Tibial artery (tissue), 4 donors: ENCODE results near the gene SUCLG1.

Source experiments
- DNase-seq, 2 donors: peaks; one replicate each; pipeline ENCODE4 v3.0.0-alpha.2; 2019
- H3K27ac ChIP-seq, 2 donors: fragments of 200-600 bp; sonication (generic) in 1 of 2; 1 replicate in 1 of 2; 2 replicates in 1 of 2; pipeline ENCODE4 v1.5.1; 2018 to 2019; ENCODE audit warnings: mild to moderate bottlenecking in 1 of 2
- H3K27me3 ChIP-seq, 2 donors: fragments of 200-600 bp; sonication (generic) in 1 of 2; one replicate each; pipeline versions ENCODE4 v1.5.1 to v1.6.0; 2016 to 2019
- H3K36me3 ChIP-seq, 3 donors: fragments of 200-600 bp; sonication (generic) in 2 of 3; one replicate each; pipeline ENCODE4 v1.5.1; 2016 to 2019; ENCODE audit warnings: mild to moderate bottlenecking in 2 of 3
- H3K4me1 ChIP-seq, 4 donors: fragments of 200-600 bp; sonication (generic) in 2 of 4; 1 replicate in 3 of 4; 2 replicates in 1 of 4; pipeline ENCODE4 v1.5.1; 2016 to 2019
- H3K4me3 ChIP-seq, 2 donors: fragments of 200-600 bp; sonication (generic) in 1 of 2; 1 replicate in 1 of 2; 2 replicates in 1 of 2; pipeline ENCODE4 v1.5.1; 2018 to 2019; ENCODE audit warnings: mild to moderate bottlenecking in 2 of 2
- H3K9me3 ChIP-seq, 3 donors: fragments of 200-600 bp; sonication (generic) in 1 of 3; one replicate each; pipeline ENCODE4 v1.5.1; 2016 to 2019
- CTCF ChIP-seq, 2 experiments: fragments of 200-600 bp in 1 of 2; fragments of 450-650 bp in 1 of 2; IDR thresholded peaks; one replicate each; pipeline ENCODE4 v1.5.1; 2017 to 2019; ENCODE audit warnings: antibody characterized with exemption in 2 of 2, mild to moderate bottlenecking in 1 of 2, moderate library complexity in 1 of 2
- intact Hi-C: fragments of 100-400 bp; cut with DNase I; formaldehyde crosslinking; loops from one replicate; pipeline ENCODE4 v1.15.0; 2023; ENCODE audit warnings: low total_unique reads

The SUCLG1 gene

DNA sequence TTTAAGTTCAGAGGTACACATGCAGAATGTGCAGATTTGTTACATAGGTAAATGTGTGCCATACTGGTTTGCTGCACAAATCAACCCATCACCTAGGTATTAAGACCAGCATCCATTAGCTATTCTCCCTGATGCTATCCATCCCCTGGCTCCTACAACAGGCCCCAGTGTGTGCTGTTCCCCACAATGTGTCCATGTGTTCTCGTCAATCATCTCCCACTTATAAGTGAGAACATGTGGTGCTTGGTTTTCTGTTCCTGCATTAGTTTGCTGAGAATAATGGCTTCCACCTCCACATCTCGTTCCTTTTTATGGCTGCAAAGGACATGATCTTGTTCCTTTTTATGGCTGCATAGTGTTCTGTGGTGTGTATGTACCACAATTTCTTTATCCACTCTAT, 75.8 kb downstream of the SUCLG1 start:
- Histone ChIP-seq H3K27me3 (no peaks in the 10 kb centered on the region), H3K27ac (no peak overlapping the region), H3K36me3 (no peaks in the 10 kb centered on the region), H3K9me3 (no peaks in the 10 kb centered on the region), H3K4me1 (no peaks in the 10 kb centered on the region), H3K4me3 (no peak overlapping the region)
- DNase-seq, result no peak
- intact Hi-C loops, result no loop called here
- TF ChIP-seq CTCF (IDR thresholded peaks at IDR 0.05), result no peak

- DNase-seq, result no peak
- no peak for TF ChIP-seq CTCF (IDR thresholded peaks at IDR 0.05)
- no peak overlapping the region for H3K27ac ChIP-seq
- H3K4me1 ChIP-seq, result no peaks in the 10 kb centered on the region
- intact Hi-C loops, result no loop called here
- no peaks in the 10 kb centered on the region for H3K9me3 ChIP-seq
- H3K36me3 ChIP-seq, result no peaks in the 10 kb centered on the region
- H3K27me3 ChIP-seq, result no peaks in the 10 kb centered on the region
- H3K4me3 ChIP-seq, result no peak overlapping the region
Observed at GRCh38 chr2:84380875-84381274, 78.2 kb downstream of the SUCLG1 start.

DNA sequence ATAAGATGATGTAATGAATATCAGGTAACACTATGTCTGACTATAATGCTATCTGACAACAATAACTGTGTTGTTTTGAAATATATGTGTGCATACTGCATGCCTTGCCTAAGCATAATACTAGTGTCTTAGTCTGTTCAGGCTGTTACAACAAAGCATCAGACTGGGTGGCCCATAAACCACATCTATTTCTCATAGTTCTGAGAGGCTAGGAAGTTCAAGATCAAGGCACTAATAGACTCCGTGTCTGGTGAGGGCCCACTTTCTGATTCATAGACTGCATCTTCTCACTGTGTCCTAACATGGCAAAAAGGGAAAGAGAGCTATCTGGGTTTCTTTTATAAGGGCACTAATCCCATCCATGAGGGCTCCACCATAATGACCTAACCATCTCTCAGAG, 80.1 kb downstream of the SUCLG1 start:
- no peak for DNase-seq
- intact Hi-C loops, result no loop called here
- TF ChIP-seq CTCF (IDR thresholded peaks at IDR 0.05), result no peak
- Histone ChIP-seq H3K36me3 (no peaks in the 10 kb centered on the region), H3K9me3 (no peaks in the 10 kb centered on the region), H3K4me1 (no peaks in the 10 kb centered on the region), H3K27ac (no peak overlapping the region), H3K27me3 (no peaks in the 10 kb centered on the region), H3K4me3 (no peak overlapping the region)

- Histone ChIP-seq H3K4me3 (no peak overlapping the region), H3K9me3 (no peaks in the 10 kb centered on the region), H3K27ac (no peak overlapping the region), H3K36me3 (no peaks in the 10 kb centered on the region), H3K27me3 (no peaks in the 10 kb centered on the region), H3K4me1 (no peaks in the 10 kb centered on the region)
- intact Hi-C loops, result no loop called here
- DNase-seq, result no peak
- no peak for TF ChIP-seq CTCF (IDR thresholded peaks at IDR 0.05)
Observed at GRCh38 chr2:84375020-84375419, 84.1 kb downstream of the SUCLG1 start.

DNA sequence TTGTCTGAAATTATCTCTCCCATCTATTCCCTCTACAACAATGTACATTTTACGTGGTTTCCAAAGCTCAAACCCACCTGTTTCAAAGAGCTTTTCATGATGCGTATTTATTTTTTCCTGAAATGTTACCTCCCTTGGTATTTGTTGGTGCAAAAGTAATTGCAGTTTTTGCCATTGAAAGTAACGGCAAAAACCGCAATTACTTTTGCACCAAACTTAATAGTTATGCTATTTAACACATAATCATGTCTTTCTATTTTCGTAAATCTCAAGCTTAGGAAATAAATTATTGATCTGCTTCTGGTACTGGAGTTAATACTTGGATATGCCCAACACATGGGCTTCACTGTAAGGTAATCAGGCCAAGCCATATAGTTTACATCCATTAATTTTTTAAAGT, 85.2 kb downstream of the SUCLG1 start:
- Histone ChIP-seq H3K4me1 (no peaks in the 10 kb centered on the region), H3K27me3 (no peaks in the 10 kb centered on the region), H3K4me3 (no peak overlapping the region), H3K9me3 (no peaks in the 10 kb centered on the region), H3K27ac (no peak overlapping the region), H3K36me3 (no peaks in the 10 kb centered on the region)
- no peak for TF ChIP-seq CTCF (IDR thresholded peaks at IDR 0.05)
- DNase-seq, result no peak
- intact Hi-C loops, result no loop called here
